Erythroblast (primary cell): ENCODE measurements around the gene ALDH18A1.

Experiments used
- GATA1 ChIP-seq: IDR thresholded peaks from 2 replicates; pipeline ENCODE4 v1.6.1; 2011; ENCODE audit warnings: low read depth, mild to moderate bottlenecking, control low read depth, low read length, moderate library complexity
- POLR2A ChIP-seq: IDR thresholded peaks from 2 replicates; pipeline ENCODE4 v1.6.1; 2011; ENCODE audit warnings: mild to moderate bottlenecking, low read length

- TF ChIP-seq POLR2A, result no peak
- no peak for TF ChIP-seq GATA1
These were observed 5.3 kb upstream of the ALDH18A1 start for GRCh38 chr10:95661818-95662217.
